Mucosa of descending colon (tissue), 3 donors: ENCODE data around the gene NCOA5. TPM values are rescaled to one million over a fixed set of nuclear protein-coding genes. Genes with fewer than 3 reads are reported as not detected.

ENCODE experiments used
- ATAC-seq: fragments of 200-7000 bp; cut with Tn5 transposase; one replicate; pipeline ENCODE4 v1.9.1; 2020; ENCODE audit warnings: mild to moderate bottlenecking, moderate library complexity
- DNase-seq, 3 donors: peaks; one replicate each; pipeline ENCODE4 v3.0.0-alpha.2; 2020
- H3K36me3 ChIP-seq: fragments of 200-600 bp; one replicate; pipeline ENCODE4 v1.8.0; 2021; ENCODE audit warnings: low read depth, mild to moderate bottlenecking
- H3K4me1 ChIP-seq: fragments of 200-600 bp; one replicate; pipeline ENCODE4 v1.8.0; 2021; ENCODE audit warnings: low read depth, mild to moderate bottlenecking
- H3K4me3 ChIP-seq: fragments of 200-600 bp; one replicate; pipeline ENCODE4 v1.8.0; 2021; ENCODE audit warnings: mild to moderate bottlenecking
- H3K9me3 ChIP-seq: fragments of 200-600 bp; one replicate; pipeline ENCODE4 v1.8.0; 2021; ENCODE audit warnings: mild to moderate bottlenecking
- intact Hi-C, 2 donors: fragments of 100-400 bp; cut with DNase I in 1 of 2; cut with micrococcal nuclease in 1 of 2; formaldehyde crosslinking; loops; one replicate each; pipeline versions ENCODE4 v1.11.0 to v1.11.1; 2022; cut with DNase I, micrococcal nuclease
- total RNA-seq, 3 donors: library from RNA; stranded (reverse); fragmentation: NEBNext Ultra II Directional in 2 of 3; extraction: Animal tissue kit (Norgen Biotek cat#: 25700) in 2 of 3; gene quantifications; one replicate each; pipeline versions ENCODE4 v1.2.1 to v1.2.4, GENCODE V29; 2021 to 2023
- TF ChIP-seq, protein P1 (sequence below): fragments of 200-600 bp; IDR thresholded peaks from one replicate; pipeline ENCODE4 v1.8.0; 2022; ENCODE audit warnings: antibody characterized with exemption, mild to moderate bottlenecking
- donor health status: DM: no; HTN: no; CAD: no; lungs with moderate emphysema.
- donor health status: DM: no; HTN: no; CAD: no.
- donor health status: DM: no; HTN: yes; CAD: no.

The NCOA5 gene
- total RNA-seq, 3 donors from 2014 or later: 23.7 to 36.6 (median 24.2) TPM

DNA sequence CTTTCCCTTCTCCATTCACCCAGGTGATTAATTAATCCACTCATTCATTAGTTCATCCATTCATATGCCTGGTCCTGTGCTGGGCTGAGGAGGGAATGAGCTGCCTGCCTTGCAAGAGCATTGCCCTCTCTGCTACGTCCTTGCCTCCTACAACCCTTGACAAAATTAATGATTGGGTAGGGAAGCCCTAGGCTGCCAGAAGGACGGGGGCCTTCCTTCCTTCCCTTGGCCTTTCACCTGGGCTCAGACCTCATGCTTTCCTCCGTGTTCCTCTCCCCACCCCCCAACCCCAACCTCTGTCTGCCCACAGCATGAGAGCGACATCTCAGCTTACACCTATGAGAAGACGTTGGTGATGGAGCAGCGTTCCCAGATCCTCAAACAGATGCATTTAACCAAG is 35.2 kb downstream of the NCOA5 start:
- ATAC-seq (no peak), DNase-seq (no peak)
- no peaks in the 10 kb centered on the region for H3K9me3 ChIP-seq
- TF ChIP-seq, protein P1, sequence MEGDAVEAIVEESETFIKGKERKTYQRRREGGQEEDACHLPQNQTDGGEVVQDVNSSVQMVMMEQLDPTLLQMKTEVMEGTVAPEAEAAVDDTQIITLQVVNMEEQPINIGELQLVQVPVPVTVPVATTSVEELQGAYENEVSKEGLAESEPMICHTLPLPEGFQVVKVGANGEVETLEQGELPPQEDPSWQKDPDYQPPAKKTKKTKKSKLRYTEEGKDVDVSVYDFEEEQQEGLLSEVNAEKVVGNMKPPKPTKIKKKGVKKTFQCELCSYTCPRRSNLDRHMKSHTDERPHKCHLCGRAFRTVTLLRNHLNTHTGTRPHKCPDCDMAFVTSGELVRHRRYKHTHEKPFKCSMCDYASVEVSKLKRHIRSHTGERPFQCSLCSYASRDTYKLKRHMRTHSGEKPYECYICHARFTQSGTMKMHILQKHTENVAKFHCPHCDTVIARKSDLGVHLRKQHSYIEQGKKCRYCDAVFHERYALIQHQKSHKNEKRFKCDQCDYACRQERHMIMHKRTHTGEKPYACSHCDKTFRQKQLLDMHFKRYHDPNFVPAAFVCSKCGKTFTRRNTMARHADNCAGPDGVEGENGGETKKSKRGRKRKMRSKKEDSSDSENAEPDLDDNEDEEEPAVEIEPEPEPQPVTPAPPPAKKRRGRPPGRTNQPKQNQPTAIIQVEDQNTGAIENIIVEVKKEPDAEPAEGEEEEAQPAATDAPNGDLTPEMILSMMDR: no peak
- no peaks in the 10 kb centered on the region for H3K36me3 ChIP-seq
- peaks cover 6% of the 10 kb centered on the region for H3K4me1 ChIP-seq
- intact Hi-C loops: no loop called here
- H3K4me3 ChIP-seq: no peak overlapping the region

DNA sequence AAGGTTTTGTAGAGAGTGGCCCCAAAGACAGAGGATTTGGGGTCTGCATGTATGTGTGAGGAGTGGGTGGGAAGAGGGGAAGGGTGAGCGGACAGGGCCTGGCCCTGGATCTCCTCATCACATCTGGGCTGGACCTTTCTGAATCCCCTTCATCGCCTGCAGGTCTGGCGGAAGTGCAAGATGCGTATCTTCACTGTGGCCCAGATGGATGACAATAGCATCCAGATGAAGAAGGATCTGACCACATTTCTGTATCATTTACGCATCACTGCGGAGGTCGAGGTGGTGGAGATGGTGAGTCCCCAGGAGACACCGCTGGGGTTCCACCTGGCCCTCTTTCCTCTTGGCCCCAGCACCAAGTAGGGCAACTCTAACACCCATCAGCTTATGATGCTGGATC is 36.3 kb downstream of the NCOA5 start:
- no peak for ATAC-seq
- TF ChIP-seq, protein P1: no peak

DNA sequence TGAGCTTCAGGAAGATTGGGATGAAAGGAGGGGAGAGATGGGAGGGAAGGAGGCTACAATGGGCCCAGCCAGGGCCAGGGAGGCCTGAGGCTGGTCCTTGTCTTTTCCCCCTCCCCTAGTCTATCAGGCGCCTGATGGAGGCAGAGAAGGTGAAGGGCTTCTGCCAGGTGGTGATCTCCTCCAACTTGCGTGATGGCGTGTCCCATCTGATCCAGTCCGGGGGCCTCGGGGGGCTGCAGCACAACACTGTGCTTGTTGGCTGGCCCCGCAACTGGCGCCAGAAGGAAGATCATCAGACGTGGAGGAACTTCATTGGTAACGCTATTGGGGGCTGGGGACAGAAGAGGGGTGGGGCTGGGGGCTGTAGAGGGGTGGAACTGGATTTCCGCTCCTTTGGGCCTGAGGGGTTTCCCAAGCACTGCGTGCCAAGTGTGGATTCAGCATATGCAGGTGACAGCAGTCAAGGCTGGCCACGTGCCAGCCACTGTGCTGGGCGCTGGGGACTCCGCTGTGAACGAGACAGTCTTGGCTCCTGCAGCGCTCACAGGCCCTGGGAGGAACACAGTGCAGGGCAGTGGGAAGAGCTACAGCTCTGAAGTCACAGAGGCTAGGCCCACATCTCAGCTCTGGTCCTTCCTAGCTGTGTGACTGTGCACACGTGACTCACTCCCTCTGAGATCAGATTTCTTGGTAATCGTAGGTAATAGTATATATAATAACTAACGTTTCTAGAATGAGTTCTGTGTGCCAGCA is 38.0 kb downstream of the NCOA5 start:
- H3K4me3 ChIP-seq: no peak overlapping the region
- DNase-seq: no peak
- no peaks in the 10 kb centered on the region for H3K36me3 ChIP-seq
- TF ChIP-seq, protein P1: no peak
- H3K4me1 ChIP-seq: no peaks in the 10 kb centered on the region
- ATAC-seq: no peak
- no peaks in the 10 kb centered on the region for H3K9me3 ChIP-seq
- intact Hi-C loops: no loop called here

More for the DNA sequence above, 36.3 kb downstream of the NCOA5 start:
- Histone ChIP-seq H3K36me3 (no peaks in the 10 kb centered on the region), H3K9me3 (no peaks in the 10 kb centered on the region), H3K4me1 (peaks cover 5% of the 10 kb centered on the region), H3K4me3 (no peak overlapping the region)
- intact Hi-C loops: no loop called here
- DNase-seq: no peak

DNA sequence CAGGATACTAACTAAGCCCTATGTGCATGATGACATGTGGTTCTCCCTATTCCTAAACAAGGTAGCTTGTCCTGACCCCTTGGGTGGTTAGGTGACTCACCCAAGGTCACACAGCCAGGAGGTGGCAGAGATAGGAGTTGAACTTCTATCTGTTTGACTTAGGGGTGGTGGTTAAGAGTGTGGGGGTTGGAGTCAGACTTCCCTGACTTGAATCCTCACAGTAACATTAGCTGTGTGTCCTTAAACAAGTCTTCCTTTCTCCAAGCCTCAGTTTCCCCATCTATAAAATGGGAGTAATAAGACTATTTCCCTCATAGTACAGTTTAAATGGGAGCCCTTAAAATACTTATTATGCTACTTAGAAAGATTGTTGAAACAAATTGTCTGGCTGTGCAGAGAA is 38.9 kb downstream of the NCOA5 start:
- DNase-seq (no peak), ATAC-seq (no peak)
- Histone ChIP-seq H3K4me1 (no peaks in the 10 kb centered on the region), H3K4me3 (no peak overlapping the region), H3K36me3 (no peaks in the 10 kb centered on the region), H3K9me3 (no peaks in the 10 kb centered on the region)
- TF ChIP-seq, protein P1: no peak
- intact Hi-C loops: no loop called here

DNA sequence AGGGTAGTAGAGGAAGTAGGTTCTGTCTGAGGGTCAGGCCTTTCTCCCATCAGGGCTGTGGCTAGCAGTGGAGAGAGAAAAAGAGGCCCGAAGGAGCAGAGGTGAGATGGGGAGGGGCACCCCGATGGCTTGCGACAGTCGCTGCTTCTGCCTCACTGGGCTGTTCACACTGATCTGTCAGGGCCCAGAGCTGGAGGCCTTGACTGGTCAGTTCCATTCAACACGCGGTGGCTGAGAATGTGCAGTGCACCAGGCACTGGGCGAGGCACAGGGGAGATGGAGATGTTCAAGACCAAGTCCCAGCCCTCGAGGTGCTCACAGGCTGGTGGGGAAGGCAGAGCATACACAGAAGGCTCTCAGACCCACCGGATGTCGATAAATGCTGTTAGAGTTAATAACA is 39.3 kb downstream of the NCOA5 start:
- Histone ChIP-seq H3K9me3 (no peaks in the 10 kb centered on the region), H3K36me3 (no peaks in the 10 kb centered on the region), H3K4me3 (no peak overlapping the region), H3K4me1 (no peaks in the 10 kb centered on the region)
- intact Hi-C loops: no loop called here
- DNase-seq: no peak
- TF ChIP-seq, protein P1: no peak
- no peak for ATAC-seq
